Trophoblast cell (in vitro differentiated cells and primary cell): ENCODE measurements around the gene KRT5.

ENCODE experiments used
- DNase-seq, 2 donors: peaks; one replicate each; pipeline ENCODE4 v3.0.0-alpha.2; 2016
- H2AFZ ChIP-seq: 2 replicates; pipeline ENCODE4 v1.6.1; 2013; ENCODE audit warnings: low read length, moderate library complexity, mild to moderate bottlenecking; ENCODE audit not compliant: insufficient read depth, poor library complexity
- H2AK5ac ChIP-seq: 2 replicates; pipeline ENCODE4 v1.6.1; 2013; ENCODE audit warnings: mild to moderate bottlenecking, low read length
- H2BK120ac ChIP-seq: 2 replicates; pipeline ENCODE4 v1.6.1; 2013; ENCODE audit warnings: low read length, mild to moderate bottlenecking, moderate library complexity; ENCODE audit not compliant: insufficient read depth, poor library complexity
- H2BK12ac ChIP-seq: 2 replicates; pipeline ENCODE4 v1.6.1; 2013; ENCODE audit warnings: mild to moderate bottlenecking, low read length, moderate library complexity
- H2BK5ac ChIP-seq: 2 replicates; pipeline ENCODE4 v1.6.1; 2013; ENCODE audit warnings: low read length, low read depth, moderate library complexity, mild to moderate bottlenecking; ENCODE audit not compliant: poor library complexity
- H3K14ac ChIP-seq: 2 replicates; pipeline ENCODE4 v1.6.1; 2013; ENCODE audit warnings: mild to moderate bottlenecking, low read length
- H3K18ac ChIP-seq: 2 replicates; pipeline ENCODE4 v1.6.1; 2013; ENCODE audit warnings: mild to moderate bottlenecking, low read length
- H3K23ac ChIP-seq: 2 replicates; pipeline ENCODE4 v1.6.1; 2013; ENCODE audit warnings: low read length
- H3K27ac ChIP-seq: 2 replicates; pipeline ENCODE4 v1.5.1; 2013; ENCODE audit warnings: low read depth, mild to moderate bottlenecking, inconsistent platforms, low read length, moderate library complexity
- H3K27me3 ChIP-seq: 2 replicates; pipeline ENCODE4 v1.6.1; 2013; ENCODE audit warnings: inconsistent platforms, mild to moderate bottlenecking, low read length, moderate library complexity; ENCODE audit not compliant: insufficient read depth
- H3K36me3 ChIP-seq, 2 experiments: 1 replicate in 1 of 2; 2 replicates in 1 of 2; pipeline ENCODE4 v1.6.1; 2013; ENCODE audit warnings: low read length in 2 of 2, mild to moderate bottlenecking in 2 of 2, moderate library complexity in 1 of 2; ENCODE audit not compliant: insufficient read depth in 2 of 2, control insufficient read depth in 1 of 2
- H3K4ac ChIP-seq: 2 replicates; pipeline ENCODE4 v1.6.1; 2013; ENCODE audit warnings: low read depth, mild to moderate bottlenecking, low read length, moderate library complexity
- H3K4me1 ChIP-seq, 2 experiments: 1 replicate in 1 of 2; 2 replicates in 1 of 2; pipeline ENCODE4 v1.6.1; 2013; ENCODE audit warnings: low read length in 2 of 2, mild to moderate bottlenecking in 2 of 2, moderate library complexity in 1 of 2; ENCODE audit not compliant: insufficient read depth in 2 of 2, control insufficient read depth in 1 of 2
- H3K4me2 ChIP-seq: 2 replicates; pipeline ENCODE4 v1.6.1; 2013; ENCODE audit warnings: inconsistent platforms, mild to moderate bottlenecking, low read length, moderate library complexity
- H3K4me3 ChIP-seq: 2 replicates; pipeline ENCODE4 v1.5.1; 2013; ENCODE audit warnings: mild to moderate bottlenecking, low read depth, low read length, inconsistent platforms
- H3K79me1 ChIP-seq: one replicate; pipeline ENCODE4 v1.6.1; 2013; ENCODE audit warnings: low read length
- H3K79me2 ChIP-seq: 2 replicates; pipeline ENCODE4 v1.6.1; 2013; ENCODE audit warnings: low read length, mild to moderate bottlenecking; ENCODE audit not compliant: control insufficient read depth, insufficient read depth, poor library complexity
- H3K9ac ChIP-seq: 2 replicates; pipeline ENCODE4 v1.6.1; 2013; ENCODE audit warnings: mild to moderate bottlenecking, low read length
- H3K9me3 ChIP-seq: 2 replicates; pipeline ENCODE4 v1.6.1; 2013; ENCODE audit warnings: low read depth, mild to moderate bottlenecking, control low read depth, inconsistent platforms, low read length; ENCODE audit not compliant: insufficient read depth
- H4K12ac ChIP-seq: 2 replicates; pipeline ENCODE4 v1.6.1; 2013; ENCODE audit warnings: low read depth, mild to moderate bottlenecking, low read length, moderate library complexity
- H4K8ac ChIP-seq: 2 replicates; pipeline ENCODE4 v1.6.1; 2013; ENCODE audit warnings: low read depth, mild to moderate bottlenecking, low read length, moderate library complexity
- H4K91ac ChIP-seq: one replicate; pipeline ENCODE4 v1.6.1; 2013; ENCODE audit warnings: low read depth, mild to moderate bottlenecking, low read length, moderate library complexity
- WGBS: extraction: QIAGEN DNeasy Blood & Tissue Kit; methylation state at CpG from one replicate; pipeline ENCODE4 v1.1.7; 2013; ENCODE audit warnings: missing lambda C conversion rate; ENCODE audit not compliant: insufficient read length, insufficient coverage; ENCODE audit errors: extremely low coverage; 5-methylcytosine and 5-hydroxymethylcytosine counted together

KRT5 gene

GRCh38 chr12:52526511-52526951 is 6.3 kb upstream of the KRT5 start:
- no peak overlapping the region for H2AFZ ChIP-seq
- no peak overlapping the region for H3K18ac ChIP-seq
- H2BK5ac ChIP-seq, result no peak overlapping the region
- H2AK5ac ChIP-seq, result no peak overlapping the region
- no peak overlapping the region for H4K91ac ChIP-seq
- H3K4me2 ChIP-seq, result no peak overlapping the region
- no CpG with 5 or more reads among the region's 8 CpGs for WGBS
- no peak overlapping the region for H3K23ac ChIP-seq
- H3K27ac ChIP-seq, result no peak overlapping the region
- H2BK12ac ChIP-seq, result no peak overlapping the region
- H4K12ac ChIP-seq, result no peak overlapping the region
- no peaks in the 10 kb centered on the region for H3K79me1 ChIP-seq
- no peaks in the 10 kb centered on the region for H3K9me3 ChIP-seq
- H3K36me3 ChIP-seq, result no peaks in the 10 kb centered on the region
- no peak overlapping the region for H4K8ac ChIP-seq
- no peak overlapping the region for H3K9ac ChIP-seq
- H2BK120ac ChIP-seq, result no peak overlapping the region
- no peak overlapping the region for H3K4ac ChIP-seq
- H3K14ac ChIP-seq, result no peak overlapping the region
- no peak overlapping the region for H3K4me3 ChIP-seq
- no peaks in the 10 kb centered on the region for H3K27me3 ChIP-seq
- H3K79me2 ChIP-seq, result no peaks in the 10 kb centered on the region
- H3K4me1 ChIP-seq, result peaks cover 21 to 23% of the 10 kb centered on the region in 2 experiments
- DNase-seq, result no peak

- no peaks in the 10 kb centered on the region for H3K36me3 ChIP-seq
- no peak overlapping the region for H3K9ac ChIP-seq
- H3K9me3 ChIP-seq, result no peaks in the 10 kb centered on the region
- no peaks in the 10 kb centered on the region for H3K79me2 ChIP-seq
- H2BK5ac ChIP-seq, result no peak overlapping the region
- no peaks in the 10 kb centered on the region for H3K27me3 ChIP-seq
- no peak overlapping the region for H2BK120ac ChIP-seq
- no peak overlapping the region for H3K4me2 ChIP-seq
- no peak overlapping the region for H2BK12ac ChIP-seq
- no peak overlapping the region for H4K8ac ChIP-seq
- H4K91ac ChIP-seq, result no peak overlapping the region
- H3K27ac ChIP-seq, result no peak overlapping the region
- no peak overlapping the region for H3K4ac ChIP-seq
- no peak overlapping the region for H4K12ac ChIP-seq
- H3K4me1 ChIP-seq, result peaks cover 28 to 29% of the 10 kb centered on the region in 2 experiments
- H3K14ac ChIP-seq, result no peak overlapping the region
- no CpG with 5 or more reads among the region's 13 CpGs for WGBS
- no peak overlapping the region for H2AFZ ChIP-seq
- no peaks in the 10 kb centered on the region for H3K79me1 ChIP-seq
- no peak overlapping the region for H3K18ac ChIP-seq
- DNase-seq, result no peak
- H3K23ac ChIP-seq, result no peak overlapping the region
- H2AK5ac ChIP-seq, result no peak overlapping the region
- H3K4me3 ChIP-seq, result no peak overlapping the region
These were observed 5.7 kb upstream of the KRT5 start for GRCh38 chr12:52525661-52526499.

GRCh38 chr12:52524898-52525591 is 4.9 kb upstream of the KRT5 start:
- H2AFZ ChIP-seq, result no peak overlapping the region
- no peaks in the 10 kb centered on the region for H3K79me1 ChIP-seq
- no peak overlapping the region for H4K8ac ChIP-seq
- H3K4ac ChIP-seq, result no peak overlapping the region
- no peak overlapping the region for H3K18ac ChIP-seq
- H2BK5ac ChIP-seq, result no peak overlapping the region
- peaks cover 28 to 29% of the 10 kb centered on the region in 2 experiments for H3K4me1 ChIP-seq
- no peak overlapping the region for H4K12ac ChIP-seq
- no peaks in the 10 kb centered on the region for H3K27me3 ChIP-seq
- H2AK5ac ChIP-seq, result no peak overlapping the region
- no CpG with 5 or more reads among the region's 5 CpGs for WGBS
- no peak overlapping the region for H2BK12ac ChIP-seq
- no peaks in the 10 kb centered on the region for H3K36me3 ChIP-seq
- H3K4me2 ChIP-seq, result no peak overlapping the region
- DNase-seq, result no peak
- H3K9ac ChIP-seq, result no peak overlapping the region
- H3K79me2 ChIP-seq, result no peaks in the 10 kb centered on the region
- no peak overlapping the region for H3K27ac ChIP-seq
- no peak overlapping the region for H3K23ac ChIP-seq
- H3K4me3 ChIP-seq, result no peak overlapping the region
- H4K91ac ChIP-seq, result no peak overlapping the region
- no peak overlapping the region for H3K14ac ChIP-seq
- no peaks in the 10 kb centered on the region for H3K9me3 ChIP-seq
- H2BK120ac ChIP-seq, result no peak overlapping the region

- Histone ChIP-seq H4K12ac (no peak overlapping the region), H3K4me1 (peaks cover 28 to 29% of the 10 kb centered on the region in 2 experiments), H3K27ac (no peak overlapping the region), H3K9ac (no peak overlapping the region), H3K79me2 (no peaks in the 10 kb centered on the region), H2BK5ac (no peak overlapping the region), H2AFZ (no peak overlapping the region), H2BK120ac (no peak overlapping the region), H4K91ac (no peak overlapping the region), H3K4me3 (no peak overlapping the region), H3K4ac (no peak overlapping the region), H2BK12ac (no peak overlapping the region), H3K27me3 (no peaks in the 10 kb centered on the region), H3K36me3 (no peaks in the 10 kb centered on the region), H3K9me3 (no peaks in the 10 kb centered on the region), H3K14ac (no peak overlapping the region), H3K79me1 (no peaks in the 10 kb centered on the region), H4K8ac (no peak overlapping the region), H3K4me2 (no peak overlapping the region), H3K18ac (no peak overlapping the region), H3K23ac (no peak overlapping the region), H2AK5ac (no peak overlapping the region)
- no CpG with 5 or more reads among the region's 6 CpGs for WGBS
- no peak for DNase-seq
These were observed 4.2 kb upstream of the KRT5 start for GRCh38 chr12:52524241-52524897.
